Uterus (tissue), 4 donors: ENCODE data around the gene SRC. TPM values are rescaled to one million over a fixed set of nuclear protein-coding genes. Genes with fewer than 3 reads are reported as not detected.

Experiments used
- DNase-seq, 2 donors: peaks; one replicate each; pipeline ENCODE4 v3.0.0-alpha.2; 2019 to 2020
- H3K27ac ChIP-seq, 2 donors: fragments of 200-600 bp; sonication (generic); 1 replicate in 1 of 2; 2 replicates in 1 of 2; pipeline ENCODE4 v1.5.1; 2016 to 2018
- H3K27me3 ChIP-seq, 2 donors: fragments of 200-600 bp; sonication (generic); one replicate each; pipeline ENCODE4 v1.5.1; 2018 to 2019; ENCODE audit warnings: control low read depth in 1 of 2
- H3K36me3 ChIP-seq, 2 donors: fragments of 200-600 bp; sonication (generic); one replicate each; pipeline ENCODE4 v1.5.1; 2019; ENCODE audit warnings: control low read depth in 1 of 2
- H3K4me1 ChIP-seq, 2 donors: fragments of 200-600 bp; sonication (generic); one replicate each; pipeline ENCODE4 v1.5.1; 2018 to 2019; ENCODE audit warnings: control low read depth in 1 of 2
- H3K4me3 ChIP-seq, 2 donors: fragments of 200-600 bp; sonication (generic); 1 replicate in 1 of 2; 2 replicates in 1 of 2; pipeline ENCODE4 v1.5.1; 2018 to 2019; ENCODE audit warnings: mild to moderate bottlenecking in 1 of 2
- H3K9me3 ChIP-seq, 2 donors: fragments of 200-600 bp; sonication (generic); one replicate each; pipeline ENCODE4 v1.5.1; 2019; ENCODE audit warnings: control low read depth in 1 of 2
- CTCF ChIP-seq, 4 experiments: fragments of 200-600 bp in 2 of 4; fragments of 450-650 bp in 2 of 4; sonication (generic) in 2 of 4; IDR thresholded peaks; one replicate each; pipeline ENCODE4 v1.5.1; 2016 to 2019; ENCODE audit warnings: antibody characterized with exemption in 4 of 4, mild to moderate bottlenecking in 2 of 4, moderate library complexity in 1 of 4
- POLR2A ChIP-seq, 2 donors: fragments of 450-650 bp; IDR thresholded peaks; one replicate each; pipeline ENCODE4 v1.6.1; 2016; ENCODE audit warnings: antibody characterized with exemption in 2 of 2, mild to moderate bottlenecking in 1 of 2, moderate library complexity in 1 of 2
- intact Hi-C: fragments of 100-400 bp; cut with DNase I; formaldehyde crosslinking; loops from one replicate; pipeline ENCODE4 v1.15.1; 2023; ENCODE audit warnings: low total_unique reads
- total RNA-seq, 4 donors: library from RNA; depleted of rRNA in 3 of 4; stranded (reverse); fragments of >200 nt in 3 of 4; gene quantifications; one replicate each; pipeline versions ENCODE4 v1.1.0 to v1.2.4, GENCODE V29; 2014 to 2023
- donor health status: DM: yes; HTN: yes; CAD: no.

SRC gene
- total RNA-seq, 4 donors from 2014 or later = 25.0 to 110 (median 34.1) TPM

GRCh38 chr20:37441023-37441422 lies 95.1 kb downstream of the SRC start:
- H3K4me1 ChIP-seq = no peaks in the 10 kb centered on the region
- TF ChIP-seq POLR2A (IDR thresholded peaks at IDR 0.05) (no peak), CTCF (IDR thresholded peaks at IDR 0.05) (no peak)
- no peaks in the 10 kb centered on the region for H3K27me3 ChIP-seq
- H3K36me3 ChIP-seq = no peaks in the 10 kb centered on the region
- no peak overlapping the region for H3K4me3 ChIP-seq
- H3K9me3 ChIP-seq = no peaks in the 10 kb centered on the region
- intact Hi-C loops = no loop called here
- no peak for DNase-seq
- no peak overlapping the region for H3K27ac ChIP-seq

- Histone ChIP-seq H3K27ac (no peak overlapping the region), H3K4me1 (no peaks in the 10 kb centered on the region), H3K27me3 (no peaks in the 10 kb centered on the region), H3K4me3 (no peak overlapping the region), H3K36me3 (no peaks in the 10 kb centered on the region), H3K9me3 (no peaks in the 10 kb centered on the region)
- no peak for DNase-seq
- intact Hi-C loops = no loop called here
- no peak for TF ChIP-seq CTCF (IDR thresholded peaks at IDR 0.05)
- TF ChIP-seq POLR2A (IDR thresholded peaks at IDR 0.05) = no peak
Observed at GRCh38 chr20:37442547-37442946, 96.6 kb downstream of the SRC start.

GRCh38 chr20:37442986-37443385 lies 97.0 kb downstream of the SRC start:
- Histone ChIP-seq H3K27ac (no peak overlapping the region), H3K4me1 (no peaks in the 10 kb centered on the region), H3K36me3 (no peaks in the 10 kb centered on the region), H3K4me3 (no peak overlapping the region), H3K9me3 (no peaks in the 10 kb centered on the region), H3K27me3 (no peaks in the 10 kb centered on the region)
- intact Hi-C loops = no loop called here
- DNase-seq = no peak
- TF ChIP-seq POLR2A (IDR thresholded peaks at IDR 0.05) = no peak

GRCh38 chr20:37443596-37443995 lies 97.7 kb downstream of the SRC start:
- intact Hi-C loops = no loop called here
- Histone ChIP-seq H3K4me3 (no peak overlapping the region), H3K27me3 (no peaks in the 10 kb centered on the region), H3K36me3 (no peaks in the 10 kb centered on the region), H3K4me1 (no peaks in the 10 kb centered on the region), H3K27ac (no peak overlapping the region), H3K9me3 (no peaks in the 10 kb centered on the region)
- no peak for DNase-seq
- TF ChIP-seq CTCF (IDR thresholded peaks at IDR 0.05) = no peak
- no peak for TF ChIP-seq POLR2A (IDR thresholded peaks at IDR 0.05)

GRCh38 chr20:37445041-37445440 lies 99.1 kb downstream of the SRC start:
- Histone ChIP-seq H3K36me3 (no peaks in the 10 kb centered on the region), H3K27me3 (no peaks in the 10 kb centered on the region), H3K4me1 (no peaks in the 10 kb centered on the region), H3K4me3 (no peak overlapping the region), H3K27ac (no peak overlapping the region), H3K9me3 (no peaks in the 10 kb centered on the region)
- intact Hi-C loops = no loop called here
- no peak for DNase-seq
- TF ChIP-seq CTCF (IDR thresholded peaks at IDR 0.05) (no peak), POLR2A (IDR thresholded peaks at IDR 0.05) (no peak)
